ENCODE data around the gene MEGF11.

Gene MEGF11

DNA sequence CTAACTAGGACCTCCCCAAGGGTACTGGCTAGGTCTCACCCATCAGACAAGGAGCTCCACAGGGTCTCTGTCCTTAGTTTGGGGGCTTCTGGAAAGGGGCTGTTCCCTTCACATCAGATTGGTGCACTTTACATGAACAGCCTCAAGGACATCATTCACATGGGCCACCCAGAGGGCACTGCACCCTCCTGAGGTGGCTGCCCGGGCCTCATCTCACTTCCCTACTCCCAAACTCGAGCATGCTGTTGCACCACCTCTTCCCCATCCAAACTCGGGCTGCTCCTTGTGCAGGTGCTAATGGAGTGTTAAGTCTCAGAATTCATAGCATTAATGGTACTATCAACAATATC is 336.2 kb downstream of the MEGF11 start:
- no peak for TF ChIP-seq EZH2phosphoT487 (conservative IDR thresholded peaks at IDR 0.05; ENCODE audit: low read length)
- TF ChIP-seq, protein P1, sequence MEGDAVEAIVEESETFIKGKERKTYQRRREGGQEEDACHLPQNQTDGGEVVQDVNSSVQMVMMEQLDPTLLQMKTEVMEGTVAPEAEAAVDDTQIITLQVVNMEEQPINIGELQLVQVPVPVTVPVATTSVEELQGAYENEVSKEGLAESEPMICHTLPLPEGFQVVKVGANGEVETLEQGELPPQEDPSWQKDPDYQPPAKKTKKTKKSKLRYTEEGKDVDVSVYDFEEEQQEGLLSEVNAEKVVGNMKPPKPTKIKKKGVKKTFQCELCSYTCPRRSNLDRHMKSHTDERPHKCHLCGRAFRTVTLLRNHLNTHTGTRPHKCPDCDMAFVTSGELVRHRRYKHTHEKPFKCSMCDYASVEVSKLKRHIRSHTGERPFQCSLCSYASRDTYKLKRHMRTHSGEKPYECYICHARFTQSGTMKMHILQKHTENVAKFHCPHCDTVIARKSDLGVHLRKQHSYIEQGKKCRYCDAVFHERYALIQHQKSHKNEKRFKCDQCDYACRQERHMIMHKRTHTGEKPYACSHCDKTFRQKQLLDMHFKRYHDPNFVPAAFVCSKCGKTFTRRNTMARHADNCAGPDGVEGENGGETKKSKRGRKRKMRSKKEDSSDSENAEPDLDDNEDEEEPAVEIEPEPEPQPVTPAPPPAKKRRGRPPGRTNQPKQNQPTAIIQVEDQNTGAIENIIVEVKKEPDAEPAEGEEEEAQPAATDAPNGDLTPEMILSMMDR (IDR thresholded peaks at IDR 0.05; ENCODE audit: insufficient read depth, low read length, poor library complexity, severe bottlenecking) = no peak
- Histone ChIP-seq H3K9ac (ENCODE audit: low read length) (no peak overlapping the region), H3K36me3 (ENCODE audit: low read length) (no peaks in the 10 kb centered on the region), H3K27me3 (ENCODE audit: low read length) (no peaks in the 10 kb centered on the region), H3K9me3 (ENCODE audit: insufficient read depth, low read length) (no peaks in the 10 kb centered on the region), H2AFZ (ENCODE audit: low read depth, low read length, severe bottlenecking) (no peak overlapping the region), H3K79me2 (ENCODE audit: insufficient read depth, low read length) (no peaks in the 10 kb centered on the region), H3K27ac (ENCODE audit: low read depth, low read length) (no peak overlapping the region), H3K4me3 (ENCODE audit: insufficient read depth, low read length, poor library complexity, severe bottlenecking) (no peak overlapping the region), H3K9me2 (replicated peaks; ENCODE audit: insufficient read depth, low read length) (no peaks in the 10 kb centered on the region), H4K20me1 (ENCODE audit: low read depth, low read length) (no peaks in the 10 kb centered on the region), H3K4me2 (ENCODE audit: low read depth, low read length, poor library complexity, severe bottlenecking) (no peak overlapping the region), H3F3A (ENCODE audit: insufficient read depth) (no peaks in the 10 kb centered on the region)

DNA sequence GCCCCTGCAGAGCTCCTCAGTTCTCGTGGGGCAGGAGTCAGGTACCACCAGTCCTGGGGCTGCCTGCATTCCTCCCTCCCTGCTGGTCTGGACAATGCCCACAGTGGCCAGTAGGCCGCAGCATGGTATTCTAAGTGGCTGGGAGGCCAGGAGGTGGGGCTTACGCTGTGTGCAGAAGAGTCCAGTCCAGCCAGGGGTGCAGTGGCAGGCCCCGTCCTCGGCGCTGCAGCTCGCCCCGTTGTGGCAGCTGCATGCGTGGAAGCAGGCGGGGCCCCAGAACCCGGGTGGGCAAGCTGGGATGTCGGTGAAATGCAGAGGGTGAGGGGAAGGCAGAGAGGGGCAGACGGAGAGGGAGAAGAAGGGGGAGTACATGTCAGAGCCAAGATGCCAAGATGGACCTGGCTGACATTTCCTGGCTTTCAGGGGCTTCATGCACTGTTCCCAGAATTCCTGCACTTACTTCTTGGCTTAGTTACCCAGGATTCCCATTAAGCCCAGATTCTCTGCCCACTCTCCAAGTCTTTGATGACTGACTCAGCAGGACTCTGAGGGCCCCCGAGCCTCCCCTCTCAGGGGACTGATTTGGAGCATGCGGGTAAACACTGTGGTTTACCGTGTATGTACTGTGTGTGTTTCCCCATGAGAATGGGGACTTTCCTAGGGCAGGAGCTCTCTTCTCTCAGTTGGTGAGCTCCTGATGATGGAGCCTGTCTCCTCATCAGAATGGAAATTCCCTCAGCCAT is 336.7 kb downstream of the MEGF11 start:
- H3K79me2 ChIP-seq (ENCODE audit: insufficient read depth, low read length) = no peaks in the 10 kb centered on the region

DNA sequence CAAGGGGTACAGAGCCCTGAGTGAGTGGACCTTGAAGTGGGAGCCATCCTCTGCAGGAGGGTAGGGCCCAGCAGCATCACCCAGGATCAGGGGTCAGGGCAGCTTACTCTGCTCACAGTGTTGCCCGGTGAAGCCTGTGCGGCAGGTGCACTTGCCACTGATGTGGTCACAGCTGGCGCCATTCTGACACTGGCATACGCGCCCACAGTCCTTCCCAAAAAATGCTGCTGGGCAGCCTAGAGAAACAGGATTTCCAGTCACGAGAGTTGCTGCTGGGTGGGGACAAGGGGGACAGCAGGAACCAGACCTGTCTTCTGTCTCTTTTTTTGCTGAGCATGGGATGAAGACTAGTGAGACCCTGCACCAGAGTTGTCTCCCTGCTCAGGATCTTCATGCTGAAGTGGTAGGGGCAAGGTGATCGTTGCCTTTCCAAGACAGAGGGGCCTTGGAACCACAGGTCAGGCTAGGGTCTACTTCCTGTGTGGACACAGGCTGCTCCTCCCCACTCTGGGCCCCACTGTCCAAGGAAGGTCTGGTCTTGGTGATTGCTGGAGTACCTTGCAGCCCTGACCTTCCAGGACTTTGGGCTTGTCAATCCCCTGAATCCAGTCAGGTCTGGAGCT is 337.4 kb downstream of the MEGF11 start:
- H3K36me3 ChIP-seq (ENCODE audit: low read length) = no peaks in the 10 kb centered on the region
- no peak overlapping the region for H3K4me2 ChIP-seq (ENCODE audit: low read depth, low read length, poor library complexity, severe bottlenecking)

More for the DNA sequence above, 336.7 kb downstream of the MEGF11 start:
- Histone ChIP-seq H4K20me1 (ENCODE audit: low read depth, low read length) (no peaks in the 10 kb centered on the region), H3K27me3 (ENCODE audit: low read length) (no peaks in the 10 kb centered on the region), H3K9ac (ENCODE audit: low read length) (no peak overlapping the region), H3K4me3 (ENCODE audit: insufficient read depth, low read length, poor library complexity, severe bottlenecking) (no peak overlapping the region), H3K36me3 (ENCODE audit: low read length) (no peaks in the 10 kb centered on the region), H3K4me2 (ENCODE audit: low read depth, low read length, poor library complexity, severe bottlenecking) (no peak overlapping the region), H3K9me3 (ENCODE audit: insufficient read depth, low read length) (no peaks in the 10 kb centered on the region), H2AFZ (ENCODE audit: low read depth, low read length, severe bottlenecking) (no peak overlapping the region), H3F3A (ENCODE audit: insufficient read depth) (no peaks in the 10 kb centered on the region), H3K9me2 (replicated peaks; ENCODE audit: insufficient read depth, low read length) (no peaks in the 10 kb centered on the region), H3K27ac (ENCODE audit: low read depth, low read length) (no peak overlapping the region)
- TF ChIP-seq, protein P1 (IDR thresholded peaks at IDR 0.05; ENCODE audit: insufficient read depth, low read length, poor library complexity, severe bottlenecking) = no peak
- TF ChIP-seq EZH2phosphoT487 (conservative IDR thresholded peaks at IDR 0.05; ENCODE audit: low read length) = no peak

More for the DNA sequence above, 337.4 kb downstream of the MEGF11 start:
- Histone ChIP-seq H3K27me3 (ENCODE audit: low read length) (no peaks in the 10 kb centered on the region), H4K20me1 (ENCODE audit: low read depth, low read length) (no peaks in the 10 kb centered on the region), H3K9ac (ENCODE audit: low read length) (no peak overlapping the region), H3K9me3 (ENCODE audit: insufficient read depth, low read length) (no peaks in the 10 kb centered on the region), H3K9me2 (replicated peaks; ENCODE audit: insufficient read depth, low read length) (no peaks in the 10 kb centered on the region), H3F3A (ENCODE audit: insufficient read depth) (no peaks in the 10 kb centered on the region), H3K79me2 (ENCODE audit: insufficient read depth, low read length) (no peaks in the 10 kb centered on the region), H3K4me3 (ENCODE audit: insufficient read depth, low read length, poor library complexity, severe bottlenecking) (no peak overlapping the region), H3K27ac (ENCODE audit: low read depth, low read length) (no peak overlapping the region), H2AFZ (ENCODE audit: low read depth, low read length, severe bottlenecking) (no peak overlapping the region)
- no peak for TF ChIP-seq EZH2phosphoT487 (conservative IDR thresholded peaks at IDR 0.05; ENCODE audit: low read length)
- TF ChIP-seq, protein P1 (IDR thresholded peaks at IDR 0.05; ENCODE audit: insufficient read depth, low read length, poor library complexity, severe bottlenecking) = no peak
